Left ventricle myocardium inferior (tissue), 1 donor: ENCODE data around the gene LMLN. TPM values are rescaled to one million over a fixed set of nuclear protein-coding genes. Genes with fewer than 3 reads are reported as not detected.

ENCODE experiments used
- DNase-seq: peaks from one replicate; pipeline ENCODE4 v3.0.0-alpha.2; 2020
- H3K27ac ChIP-seq: fragments of 200-600 bp; replicated peaks from 2 replicates; pipeline ENCODE4 v1.8.0; 2021
- H3K27me3 ChIP-seq: fragments of 200-600 bp; 2 replicates; pipeline ENCODE4 v1.8.0; 2021; ENCODE audit warnings: low read depth
- H3K36me3 ChIP-seq: fragments of 200-600 bp; 2 replicates; pipeline ENCODE4 v1.8.0; 2021
- H3K4me1 ChIP-seq: fragments of 200-600 bp; 2 replicates; pipeline ENCODE4 v1.8.0; 2021
- H3K4me3 ChIP-seq: fragments of 200-600 bp; 2 replicates; pipeline ENCODE4 v1.8.0; 2021; ENCODE audit warnings: mild to moderate bottlenecking, moderate library complexity
- H3K9me3 ChIP-seq: fragments of 200-600 bp; replicated peaks from 2 replicates; pipeline ENCODE4 v1.8.0; 2021
- CTCF ChIP-seq: fragments of 200-600 bp; IDR thresholded peaks from 2 replicates; pipeline ENCODE4 v1.8.0; 2021; ENCODE audit warnings: antibody characterized with exemption, mild to moderate bottlenecking, borderline replicate concordance
- intact Hi-C: fragments of 100-400 bp; cut with micrococcal nuclease; formaldehyde crosslinking; loops from one replicate; pipeline ENCODE4 v1.11.0; 2022
- total RNA-seq: library from RNA; stranded (reverse); fragmentation: NEBNext Ultra II Directional; extraction: Animal tissue kit (Norgen Biotek cat#: 25700); gene quantifications from one replicate; pipeline ENCODE4 v1.2.1, GENCODE V29; 2021
- donor health status: DM: no; HTN: yes; CAD: no; lungs with severe emphysema.

LMLN gene
- total RNA-seq, 1 donor from 2014 or later = 10.6 TPM

DNA sequence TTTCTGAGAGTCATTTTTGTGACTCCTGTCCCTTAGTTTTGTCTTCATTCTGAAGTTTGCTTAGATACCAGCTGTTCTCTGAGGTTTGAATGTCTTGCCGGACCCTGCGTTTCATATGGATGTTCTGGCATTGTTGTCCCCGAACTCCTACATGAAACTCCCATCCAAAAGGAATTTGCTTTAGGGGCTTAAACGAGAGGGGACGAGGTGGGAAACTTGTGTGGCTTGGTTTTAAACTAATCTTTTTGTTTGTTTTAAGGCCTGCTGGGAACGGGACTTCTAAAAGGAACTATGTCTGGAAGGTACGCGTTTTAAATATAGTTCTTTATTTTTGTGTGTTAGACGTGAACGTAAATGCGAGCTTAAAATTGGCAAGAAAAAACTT lies 9.3 kb upstream of the LMLN start:
- no peak for TF ChIP-seq CTCF
- H3K27ac ChIP-seq = peak overlapping the region; percentile 94
- H3K27me3 ChIP-seq = no peaks in the 10 kb centered on the region
- intact Hi-C loops = no loop called here
- H3K36me3 ChIP-seq = peaks cover 47% of the 10 kb centered on the region
- H3K4me3 ChIP-seq = peak overlapping the region; percentile 74
- no peak for DNase-seq
- H3K4me1 ChIP-seq = peaks cover 61% of the 10 kb centered on the region
- H3K9me3 ChIP-seq = no peaks in the 10 kb centered on the region

DNA sequence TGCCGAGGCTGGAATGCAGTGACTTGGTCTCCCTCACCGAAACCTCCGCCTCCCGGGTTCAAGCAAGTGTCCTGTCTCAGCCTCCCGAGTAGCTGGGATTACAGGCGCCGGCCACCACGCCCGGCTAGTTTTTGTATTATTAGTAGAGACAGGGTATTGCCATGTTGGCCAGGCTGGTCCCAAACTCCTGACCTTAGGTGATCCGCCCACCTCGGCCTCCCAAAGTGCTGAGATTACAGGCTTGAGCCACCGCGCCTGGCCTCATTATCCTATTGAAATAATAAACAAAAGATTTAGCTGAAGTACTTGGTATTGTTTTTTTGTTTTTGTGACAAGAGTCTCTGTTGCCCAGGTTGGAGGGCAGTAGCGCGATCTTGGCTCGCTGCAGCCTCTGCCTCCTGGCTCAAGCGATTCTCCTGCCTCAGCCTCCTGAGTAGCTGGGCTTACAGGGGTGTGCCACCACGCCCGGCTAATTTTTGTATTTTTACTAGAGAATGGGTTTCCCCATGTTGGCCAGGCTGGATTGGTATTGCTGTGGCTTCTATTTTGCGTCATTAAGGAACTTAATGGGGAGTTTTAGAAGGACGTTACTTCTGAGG lies 8.5 kb upstream of the LMLN start:
- H3K27ac ChIP-seq = no peak overlapping the region
- no peaks in the 10 kb centered on the region for H3K9me3 ChIP-seq
- no peaks in the 10 kb centered on the region for H3K27me3 ChIP-seq
- no peak for TF ChIP-seq CTCF
- H3K36me3 ChIP-seq = peaks cover 55% of the 10 kb centered on the region
- H3K4me1 ChIP-seq = peaks cover 61% of the 10 kb centered on the region
- no peak for DNase-seq
- H3K4me3 ChIP-seq = peak overlapping the region; percentile 74
- intact Hi-C loops = no loop called here

DNA sequence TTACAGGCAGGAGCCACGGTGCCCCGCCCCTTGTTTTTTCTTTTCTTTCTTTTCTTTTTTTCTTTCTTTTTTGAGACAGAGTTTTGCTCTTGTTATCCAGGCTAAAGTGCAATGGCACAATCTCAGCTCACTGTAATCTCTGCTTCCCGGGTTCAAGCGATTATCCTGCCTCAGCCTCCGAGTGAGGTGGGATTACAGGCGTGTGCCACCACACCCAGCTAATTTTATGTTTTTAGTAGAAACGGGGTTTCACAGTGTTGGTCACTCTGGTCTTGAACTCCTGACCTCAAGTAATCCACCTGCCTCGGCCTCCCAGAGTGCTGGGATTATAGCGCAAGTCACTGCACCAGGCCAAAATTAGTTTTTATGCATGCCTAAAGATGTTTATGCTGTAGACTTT lies 7.6 kb upstream of the LMLN start:
- no peak for TF ChIP-seq CTCF
- Histone ChIP-seq H3K27me3 (no peaks in the 10 kb centered on the region), H3K36me3 (peaks cover 59% of the 10 kb centered on the region), H3K27ac (peak overlapping the region; percentile 78), H3K9me3 (no peaks in the 10 kb centered on the region), H3K4me1 (peaks cover 66% of the 10 kb centered on the region), H3K4me3 (peak overlapping the region; percentile 74)
- DNase-seq = no peak
- intact Hi-C loops = no loop called here

DNA sequence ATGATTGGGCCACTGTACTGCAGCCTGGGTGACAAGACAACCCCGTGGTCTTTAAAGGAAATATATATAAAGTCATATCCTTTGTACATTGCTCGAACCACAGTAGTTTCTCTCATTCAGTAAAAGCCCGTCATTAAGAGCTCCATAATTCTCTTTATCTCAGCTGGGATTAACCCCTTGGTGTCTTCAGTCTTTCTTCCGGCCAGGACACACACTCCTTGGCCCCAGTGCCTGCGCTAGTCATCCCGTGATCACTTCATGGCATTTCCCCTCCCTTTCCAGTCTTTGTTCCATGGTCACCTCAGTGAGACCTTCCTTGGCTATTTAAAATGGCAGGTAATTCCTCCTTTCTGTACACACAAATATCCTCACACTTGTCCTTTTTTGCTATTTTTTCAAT lies 6.7 kb upstream of the LMLN start:
- peaks cover 75% of the 10 kb centered on the region for H3K4me1 ChIP-seq
- peaks cover 59% of the 10 kb centered on the region for H3K36me3 ChIP-seq
- DNase-seq = no peak
- peak overlapping the region; percentile 34 for H3K4me3 ChIP-seq
- H3K27me3 ChIP-seq = no peaks in the 10 kb centered on the region
- H3K27ac ChIP-seq = peak overlapping the region; percentile 78
- intact Hi-C loops = no loop called here
- no peaks in the 10 kb centered on the region for H3K9me3 ChIP-seq
- TF ChIP-seq CTCF = no peak

GRCh38 chr3:197953881-197954280 lies 6.1 kb upstream of the LMLN start:
- Histone ChIP-seq H3K4me3 (peak overlapping the region; percentile 34), H3K9me3 (no peaks in the 10 kb centered on the region), H3K36me3 (peaks cover 59% of the 10 kb centered on the region), H3K27me3 (no peaks in the 10 kb centered on the region), H3K4me1 (peaks cover 81% of the 10 kb centered on the region), H3K27ac (peak overlapping the region; percentile 78)
- no peak for TF ChIP-seq CTCF
- intact Hi-C loops = no loop called here
- DNase-seq = no peak
